ENCODE results near the gene GAD1.

The GAD1 gene

DNA sequence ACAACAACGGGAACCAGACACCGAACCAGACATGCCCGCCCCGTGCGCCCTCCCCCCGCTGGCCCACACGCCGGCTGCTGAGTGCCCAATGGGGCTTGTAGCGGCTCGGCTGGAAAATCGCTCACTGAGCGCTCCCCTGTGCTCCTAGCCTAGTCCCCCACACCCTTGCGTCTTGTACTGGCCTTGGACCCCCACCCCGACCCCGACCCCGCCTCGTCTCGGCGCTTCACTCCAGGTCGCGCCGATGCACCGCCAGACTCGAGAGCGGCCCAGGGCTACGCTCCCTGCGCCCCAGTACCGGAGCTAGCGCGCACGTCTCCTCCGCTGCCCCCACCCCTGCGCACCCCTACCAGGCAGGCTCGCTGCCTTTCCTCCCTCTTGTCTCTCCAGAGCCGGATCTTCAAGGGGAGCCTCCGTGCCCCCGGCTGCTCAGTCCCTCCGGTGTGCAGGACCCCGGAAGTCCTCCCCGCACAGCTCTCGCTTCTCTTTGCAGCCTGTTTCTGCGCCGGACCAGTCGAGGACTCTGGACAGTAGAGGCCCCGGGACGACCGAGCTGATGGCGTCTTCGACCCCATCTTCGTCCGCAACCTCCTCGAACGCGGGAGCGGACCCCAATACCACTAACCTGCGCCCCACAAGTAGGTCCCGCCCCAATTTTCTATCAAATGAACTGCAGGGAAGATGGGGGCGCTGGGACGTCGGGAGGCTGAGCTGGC is 1.5 kb downstream of the GAD1 start:
- DNase-seq (ENCODE audit: low read depth, low spot score) = no peak

DNA sequence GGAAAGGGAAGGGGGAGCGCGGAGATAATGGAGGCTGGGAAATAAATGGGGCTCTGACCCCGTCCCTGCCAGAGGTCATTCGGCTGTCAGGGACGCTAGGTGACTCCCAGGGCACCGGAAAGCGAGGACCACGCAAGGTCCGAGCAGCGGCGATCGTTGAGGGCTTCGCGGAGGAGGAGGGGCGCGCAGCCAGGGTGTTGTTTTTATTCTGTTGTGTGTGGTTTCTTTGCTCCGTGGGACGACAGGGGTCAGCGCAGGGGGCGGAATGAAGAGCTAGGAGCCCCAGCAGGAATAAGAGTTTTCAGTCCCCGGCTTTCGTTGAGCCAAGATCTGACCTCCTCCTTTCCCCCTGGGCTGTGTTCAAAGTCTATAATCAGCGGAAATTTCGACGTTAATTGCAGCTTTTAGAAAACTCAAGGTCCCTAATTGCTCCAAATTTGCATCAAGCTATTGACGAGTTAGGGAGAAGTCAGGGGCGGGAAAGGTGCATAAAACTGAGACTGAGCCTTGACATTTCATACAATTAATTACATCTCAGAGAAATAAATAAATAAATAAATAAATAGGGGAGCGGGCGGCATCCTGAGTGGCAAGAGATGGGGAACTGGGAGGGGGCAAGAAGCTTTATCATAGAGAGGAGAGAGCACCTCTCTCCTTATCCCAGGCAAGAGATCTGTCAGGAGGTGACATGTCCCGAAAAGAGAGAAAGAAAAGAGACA is 2.2 kb downstream of the GAD1 start:
- no peak for DNase-seq (ENCODE audit: low read depth, low spot score)

GRCh38 chr2:170819680-170820664 is 3.3 kb downstream of the GAD1 start:
- no peak for DNase-seq (ENCODE audit: low read depth, low spot score)

DNA sequence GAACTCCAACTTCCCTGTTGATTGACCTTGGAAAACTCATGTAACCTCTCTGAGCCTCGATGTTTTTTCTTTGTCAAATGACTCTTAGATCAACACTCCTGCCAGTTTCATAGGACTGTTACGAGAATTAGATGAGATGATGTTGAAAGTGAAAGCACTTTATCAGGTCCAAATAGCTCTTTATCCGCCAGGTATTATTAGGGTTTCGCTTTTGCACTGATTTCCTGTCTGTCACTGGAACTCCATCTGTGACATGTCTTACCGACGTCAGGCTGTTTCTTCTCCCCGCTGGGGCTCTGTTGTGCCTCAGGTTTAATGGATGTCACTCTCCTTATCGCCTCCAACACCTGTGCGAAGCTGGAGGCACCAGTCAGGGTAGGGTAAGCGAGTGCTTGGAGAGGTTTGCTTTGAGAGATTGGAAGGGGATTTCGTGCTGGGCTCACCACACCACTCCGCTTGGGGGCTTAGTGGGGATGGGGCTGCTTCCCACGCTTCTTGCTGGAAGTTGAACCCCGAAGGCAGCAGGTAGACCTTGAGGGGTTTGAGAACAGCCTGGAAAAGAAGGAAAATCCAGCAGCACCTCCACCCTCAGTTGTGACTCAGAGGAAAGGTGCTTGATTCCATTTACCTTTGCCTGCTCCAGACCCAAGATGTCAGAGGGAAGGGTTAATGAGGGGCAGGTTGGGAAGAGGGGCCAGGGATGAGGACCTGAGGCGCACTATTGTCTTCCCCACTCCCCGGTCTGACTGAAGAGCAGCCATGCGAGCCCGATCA is 4.3 kb downstream of the GAD1 start:
- DNase-seq (ENCODE audit: low read depth, low spot score) = no peak

DNA sequence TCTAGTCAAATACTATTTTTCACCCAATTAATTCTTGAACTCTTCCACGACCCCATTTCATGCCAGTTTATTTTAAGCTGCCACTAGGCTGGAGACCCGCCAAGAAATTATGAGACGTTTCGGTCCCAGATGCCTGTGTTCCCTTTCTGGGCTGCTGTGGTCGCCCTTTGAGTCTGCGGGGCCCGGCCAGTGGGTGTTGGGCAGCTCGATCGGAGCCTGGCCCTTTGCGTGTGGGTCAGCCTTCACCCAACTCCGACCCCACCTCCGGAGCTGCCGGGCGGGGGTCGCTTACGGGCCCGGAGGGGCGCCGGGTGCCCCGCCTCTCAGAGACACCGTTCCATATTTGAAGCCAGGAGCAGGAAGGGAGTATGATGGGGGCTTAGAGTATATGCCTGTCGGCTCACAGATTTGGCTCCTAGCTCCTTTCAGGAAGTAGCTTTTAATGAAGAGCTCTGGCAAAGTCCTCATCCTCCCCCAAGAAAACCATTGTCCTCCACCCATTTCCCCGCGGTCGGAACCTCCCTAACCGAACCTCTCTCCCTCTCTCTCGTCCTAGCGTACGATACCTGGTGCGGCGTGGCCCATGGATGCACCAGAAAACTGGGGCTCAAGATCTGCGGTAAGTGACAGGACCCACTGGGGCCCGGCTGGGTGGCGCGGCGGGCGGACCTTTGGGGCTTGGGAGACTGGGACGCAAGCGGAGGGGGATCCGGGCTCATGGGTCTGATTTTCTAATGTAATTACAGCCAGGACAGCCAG is 5.0 kb downstream of the GAD1 start:
- no peak for DNase-seq (ENCODE audit: low read depth, low spot score)

DNA sequence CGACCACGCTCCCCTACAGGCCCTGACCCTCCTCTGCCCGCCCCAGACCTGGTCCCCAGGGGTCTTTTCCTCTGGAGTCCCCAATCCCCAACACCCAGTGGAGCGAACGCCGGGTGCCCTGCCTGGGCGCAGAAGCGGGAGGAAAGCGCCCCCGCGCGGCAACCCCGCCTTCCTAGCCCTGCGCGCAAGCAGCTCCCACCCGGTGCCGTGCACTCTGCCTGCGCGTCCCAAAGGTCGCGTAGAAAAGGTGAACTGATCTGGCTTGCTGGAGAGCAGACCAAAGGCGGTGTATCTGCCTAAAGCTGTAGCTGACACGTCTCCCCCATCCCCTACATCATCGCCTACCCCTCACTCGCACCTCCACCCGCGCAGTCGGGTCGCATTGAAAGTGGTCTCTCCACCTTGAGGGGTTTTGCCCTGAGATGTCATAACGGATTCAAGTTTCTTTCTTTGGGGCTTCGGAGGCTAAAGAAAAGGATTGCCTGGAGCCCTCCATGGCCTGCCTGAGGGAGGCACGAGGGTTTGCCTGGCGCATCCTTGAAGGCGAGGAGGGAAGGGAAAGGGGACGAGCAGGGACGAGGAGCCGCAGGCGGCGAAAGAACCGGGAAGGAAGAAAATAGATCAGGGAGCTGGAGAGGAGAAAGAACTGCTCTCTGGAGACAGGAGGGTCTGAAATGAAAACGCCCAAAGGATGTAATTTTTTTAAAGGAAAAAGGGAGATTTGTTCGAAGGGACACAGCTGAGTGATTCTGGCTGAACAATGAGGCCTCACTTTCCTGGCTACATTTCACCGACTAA is 5.8 kb downstream of the GAD1 start:
- no peak for DNase-seq (ENCODE audit: low read depth, low spot score)

- no peak for DNase-seq (ENCODE audit: low read depth, low spot score)
These were observed 6.6 kb downstream of the GAD1 start for GRCh38 chr2:170823088-170823897.

DNA sequence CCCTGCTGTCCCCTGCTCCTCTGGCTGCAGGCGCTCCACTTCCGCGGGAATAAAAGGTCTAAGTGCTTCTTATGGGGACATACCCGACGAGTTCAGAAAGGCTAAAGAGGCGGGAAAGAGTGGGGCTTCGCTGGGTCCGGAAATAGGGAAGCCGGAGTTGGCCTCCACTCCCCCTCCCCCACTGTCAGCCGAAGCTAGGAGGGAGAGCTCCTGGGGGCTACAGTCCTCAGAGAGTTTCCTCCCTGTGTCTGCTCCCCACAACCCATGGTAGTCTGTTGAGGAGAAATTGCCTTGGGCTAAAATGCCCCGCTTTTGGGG is 7.2 kb downstream of the GAD1 start:
- DNase-seq (ENCODE audit: low read depth, low spot score) = no peak

DNA sequence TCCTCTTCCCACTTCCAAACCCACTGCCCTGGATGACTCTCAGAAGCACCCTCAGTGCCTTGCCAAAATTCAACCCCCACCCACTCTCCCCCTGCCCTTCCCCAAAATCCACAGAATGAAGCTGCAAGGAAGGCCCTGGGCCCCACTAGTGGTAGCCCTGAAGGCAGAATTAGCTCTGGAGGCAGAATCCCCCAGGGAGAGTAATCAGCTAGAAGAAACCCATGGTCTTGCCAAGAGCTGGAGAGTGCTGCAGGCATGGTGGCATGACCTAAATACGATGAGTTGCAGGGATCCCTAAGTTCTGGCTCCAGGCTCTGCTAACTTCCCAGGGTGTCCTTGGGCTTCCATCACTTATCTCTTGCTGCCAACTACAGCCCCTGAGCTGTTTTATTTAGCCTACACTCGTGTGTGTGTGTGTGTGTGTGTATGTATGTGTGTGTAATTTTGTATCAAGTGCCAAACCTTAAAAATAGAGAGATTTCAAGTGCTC is 7.9 kb downstream of the GAD1 start:
- no peak for DNase-seq (ENCODE audit: low read depth, low spot score)

GRCh38 chr2:170827841-170828532 is 11.3 kb downstream of the GAD1 start:
- no peak for DNase-seq (ENCODE audit: low read depth, low spot score)

GRCh38 chr2:170828533-170828916 is 11.8 kb downstream of the GAD1 start:
- DNase-seq (ENCODE audit: low read depth, low spot score) = no peak

- no peak for DNase-seq (ENCODE audit: low read depth, low spot score)
These were observed 12.3 kb downstream of the GAD1 start for GRCh38 chr2:170829036-170829435.

DNA sequence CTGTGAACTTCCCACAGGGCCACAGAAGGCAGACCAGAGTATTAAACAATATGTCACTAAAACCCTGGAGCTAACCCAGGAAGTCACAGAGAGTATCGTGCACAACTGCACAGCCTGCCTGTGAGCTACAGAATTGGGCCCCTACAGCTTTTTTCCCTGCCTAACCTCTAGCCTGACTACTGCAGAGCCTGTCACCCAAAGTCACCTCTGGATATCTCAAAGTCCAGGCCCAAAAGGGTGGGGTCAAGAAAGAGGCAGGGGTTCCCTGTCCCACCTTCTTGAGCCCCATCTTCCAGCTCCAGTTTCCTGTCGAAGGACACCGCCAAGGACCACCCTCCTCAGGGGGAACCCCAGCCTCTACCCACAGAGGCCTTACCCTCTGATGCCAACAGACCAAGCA is 13.5 kb downstream of the GAD1 start:
- DNase-seq (ENCODE audit: low read depth, low spot score) = no peak

DNA sequence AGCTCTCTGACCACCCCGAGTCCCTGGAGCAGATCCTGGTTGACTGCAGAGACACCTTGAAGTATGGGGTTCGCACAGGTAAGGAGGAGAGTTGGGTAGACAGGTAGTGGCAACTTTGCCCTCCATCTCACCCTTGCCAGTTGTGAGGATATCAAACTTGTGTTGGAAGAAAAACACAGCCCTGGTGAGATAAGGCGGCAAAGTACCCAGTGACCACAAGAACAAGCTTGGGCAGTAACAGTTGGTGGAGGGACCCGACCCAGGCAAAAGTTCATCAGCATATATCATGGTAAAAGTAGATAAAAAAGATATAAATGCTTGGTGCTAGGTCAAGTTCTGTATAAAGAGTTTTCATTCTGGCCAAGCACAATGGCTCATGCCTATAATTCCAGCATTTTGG is 14.4 kb downstream of the GAD1 start:
- no peak for DNase-seq (ENCODE audit: low read depth, low spot score)

- no peak for DNase-seq (ENCODE audit: low read depth, low spot score)
These were observed 19.3 kb downstream of the GAD1 start for GRCh38 chr2:170836027-170836426.

DNA sequence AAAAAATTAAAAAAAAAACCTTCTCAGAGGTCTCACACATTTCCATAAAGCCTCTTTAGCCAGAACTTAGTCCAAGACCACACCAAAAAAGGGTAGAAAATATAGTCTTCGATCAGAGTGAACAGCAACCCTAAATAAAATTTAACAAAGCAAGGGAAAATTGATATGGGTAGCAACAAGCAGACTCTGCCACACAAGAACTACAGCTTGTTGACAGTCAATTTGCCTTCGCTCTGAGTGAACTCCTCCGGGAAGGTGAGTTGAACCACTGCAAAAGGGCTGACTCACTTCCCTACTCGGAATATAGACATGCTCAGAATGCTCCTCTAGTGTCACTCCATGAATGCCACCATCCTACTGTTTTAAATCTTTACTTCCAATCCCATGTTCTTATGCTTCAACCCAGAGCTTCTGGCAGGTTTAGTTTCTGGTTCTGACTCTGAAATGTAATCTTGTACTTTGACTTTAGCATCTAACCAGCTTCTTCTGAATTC is 24.1 kb downstream of the GAD1 start:
- DNase-seq (ENCODE audit: low read depth, low spot score) = no peak

GRCh38 chr2:170842785-170843184 is 26.1 kb downstream of the GAD1 start:
- DNase-seq (ENCODE audit: low read depth, low spot score) = no peak

GRCh38 chr2:170843656-170844055 is 27.0 kb downstream of the GAD1 start:
- DNase-seq (ENCODE audit: low read depth, low spot score) = no peak
